HFFc6 (cell line): Measurements from ENCODE around the gene RHBDF2. TPM values are rescaled to one million over a fixed set of nuclear protein-coding genes. Genes with fewer than 3 reads are reported as not detected.

Source experiments
- DNase-seq: peaks from one replicate; pipeline ENCODE4 v3.0.0-alpha.2; 2018
- H3K27ac Mint-ChIP-seq: 2 replicates; pipeline ENCODE4 v1.8.0; 2020; ENCODE audit warnings: mild to moderate bottlenecking, mixed read lengths
- H3K27me3 Mint-ChIP-seq: 2 replicates; pipeline ENCODE4 v1.8.0; 2021; ENCODE audit warnings: mild to moderate bottlenecking, moderate library complexity, mixed read lengths; ENCODE audit not compliant: insufficient read depth
- H3K36me3 Mint-ChIP-seq: 2 replicates; pipeline ENCODE4 v1.8.0; 2021; ENCODE audit warnings: low read depth, mixed read lengths
- H3K4me1 Mint-ChIP-seq: 2 replicates; pipeline ENCODE4 v1.8.0; 2020; ENCODE audit warnings: low read depth, mixed read lengths
- H3K4me3 Mint-ChIP-seq: 2 replicates; pipeline ENCODE4 v1.8.0; 2020; ENCODE audit warnings: mild to moderate bottlenecking, moderate library complexity, mixed read lengths
- H3K9me3 Mint-ChIP-seq: 2 replicates; pipeline ENCODE4 v1.8.0; 2020; ENCODE audit warnings: mild to moderate bottlenecking, mixed read lengths
- CTCF ChIP-seq: fragments of 200-600 bp; sonication (generic); IDR thresholded peaks from 2 replicates; pipeline ENCODE4 v1.5.0; 2021; ENCODE audit warnings: antibody characterized with exemption, mild to moderate bottlenecking
- long read RNA-seq: library from polyadenylated mRNA; unstranded; transcript quantifications from one replicate; pipeline ENCODE4 v2.0.0, GENCODE V29; 2019
- total RNA-seq, 6 experiments: library from RNA; stranded (reverse); fragmentation: NEBNext Ultra II Directional; extraction: Animal tissue kit (Norgen Biotek cat#: 25700); gene quantifications; 2 replicates in 1 of 6; 3 replicates in 5 of 6; pipeline ENCODE4 v1.2.3, GENCODE V29; 2021

Gene RHBDF2
- 10 to 100 TPM in 2 of 6 experiments, 1 to 10 TPM in 4; 7.1 to 13.1 (median 9.4) TPM for total RNA-seq
- long read RNA-seq, partial matches to known transcripts, result 1 of 5 reads
- long read RNA-seq, other reads (novel, unspliced or antisense), result 4 of 5 reads

GRCh38 chr17:76501018-76501826 is at the start of gene RHBDF2:
Gene RHBDF2 (minus strand): TSS chr17:76501423. CDS start chr17:76481524, 19,899 bp downstream.
- TF ChIP-seq CTCF, result no peak
- DNase-seq, result peak; percentile 65
- H3K27ac Mint-ChIP-seq, result peak within 1 kb of the TSS; percentile 80
- peaks cover 1% of the 10 kb centered on the region for H3K27me3 Mint-ChIP-seq
- no peaks in the 10 kb centered on the region for H3K36me3 Mint-ChIP-seq
- no peaks in the 10 kb centered on the region for H3K9me3 Mint-ChIP-seq
- peaks cover 45% of the 10 kb centered on the region for H3K4me1 Mint-ChIP-seq
- peak within 1 kb of the TSS; percentile 85 for H3K4me3 Mint-ChIP-seq

- Mint-ChIP-seq H3K9me3 (no peaks in the 10 kb centered on the region), H3K27me3 (peaks cover 2% of the 10 kb centered on the region; the same call in 1 of the 2 replicates), H3K4me1 (peaks cover 12% of the 10 kb centered on the region), H3K4me3 (no peak overlapping the region), H3K27ac (no peak overlapping the region), H3K36me3 (no peaks in the 10 kb centered on the region)
- DNase-seq, result no peak
- no peak for TF ChIP-seq CTCF
These were observed 48.3 kb upstream of the RHBDF2 start for GRCh38 chr17:76549539-76549938.

GRCh38 chr17:76549215-76549518 is 47.9 kb upstream of the RHBDF2 start:
- Mint-ChIP-seq H3K4me1 (peaks cover 14% of the 10 kb centered on the region), H3K27ac (no peak overlapping the region), H3K36me3 (no peaks in the 10 kb centered on the region), H3K9me3 (no peaks in the 10 kb centered on the region), H3K4me3 (no peak overlapping the region), H3K27me3 (peaks cover 2% of the 10 kb centered on the region; the same call in 1 of the 2 replicates)
- no peak for TF ChIP-seq CTCF
- no peak for DNase-seq

- peaks cover 14% of the 10 kb centered on the region for H3K4me1 Mint-ChIP-seq
- no peak overlapping the region for H3K27ac Mint-ChIP-seq
- H3K9me3 Mint-ChIP-seq, result no peaks in the 10 kb centered on the region
- no peak for TF ChIP-seq CTCF
- no peak for DNase-seq
- H3K36me3 Mint-ChIP-seq, result no peaks in the 10 kb centered on the region
- peaks cover 7% of the 10 kb centered on the region for H3K27me3 Mint-ChIP-seq
- no peak overlapping the region for H3K4me3 Mint-ChIP-seq
These were observed 47.4 kb upstream of the RHBDF2 start for GRCh38 chr17:76548378-76549214.

GRCh38 chr17:76547642-76548202 is 46.5 kb upstream of the RHBDF2 start:
- no peak for DNase-seq
- Mint-ChIP-seq H3K9me3 (no peaks in the 10 kb centered on the region), H3K4me1 (peaks cover 14% of the 10 kb centered on the region), H3K4me3 (no peak overlapping the region), H3K36me3 (no peaks in the 10 kb centered on the region), H3K27ac (no peak overlapping the region), H3K27me3 (peaks cover 7% of the 10 kb centered on the region)
- TF ChIP-seq CTCF, result peak; percentile 35; the same call in 1 of the 2 replicates
